NOMO-1 (cell line): ENCODE results near the gene PATE3.

Experiments used
- DNase-seq, 2 experiments: peaks; one replicate each; lab custom pipeline; 2025; ENCODE audit not compliant: unreplicated experiment in 2 of 2; lab: John Stamatoyannopoulos, UW

PATE3 gene, protein sequence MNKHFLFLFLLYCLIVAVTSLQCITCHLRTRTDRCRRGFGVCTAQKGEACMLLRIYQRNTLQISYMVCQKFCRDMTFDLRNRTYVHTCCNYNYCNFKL

DNA sequence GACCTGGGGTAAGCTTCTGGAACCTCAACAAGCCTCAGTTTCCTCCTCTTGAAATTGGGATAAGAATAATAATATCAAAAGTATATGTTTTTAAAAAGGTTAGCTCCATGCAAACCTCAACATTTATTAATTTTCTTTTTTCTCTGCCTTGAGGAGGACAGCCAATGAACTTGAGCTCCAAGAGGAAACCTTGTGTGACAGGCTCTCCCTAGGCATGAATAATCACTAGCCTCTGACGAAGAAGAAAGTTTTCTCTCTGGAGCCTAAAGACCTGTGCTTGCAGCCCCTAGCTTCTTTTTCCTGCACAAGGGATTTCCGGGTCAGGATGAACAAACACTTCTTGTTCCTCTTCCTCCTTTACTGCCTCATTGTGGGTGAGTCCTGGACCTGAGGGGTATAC, at the start of gene PATE3:
Gene PATE3 (plus strand): TSS at position 301 of the 400 bp plus-strand sequence. CDS start 25 bp downstream, at position 326.
- peak in 1 of 2 experiments; percentile 5 for DNase-seq

DNA sequence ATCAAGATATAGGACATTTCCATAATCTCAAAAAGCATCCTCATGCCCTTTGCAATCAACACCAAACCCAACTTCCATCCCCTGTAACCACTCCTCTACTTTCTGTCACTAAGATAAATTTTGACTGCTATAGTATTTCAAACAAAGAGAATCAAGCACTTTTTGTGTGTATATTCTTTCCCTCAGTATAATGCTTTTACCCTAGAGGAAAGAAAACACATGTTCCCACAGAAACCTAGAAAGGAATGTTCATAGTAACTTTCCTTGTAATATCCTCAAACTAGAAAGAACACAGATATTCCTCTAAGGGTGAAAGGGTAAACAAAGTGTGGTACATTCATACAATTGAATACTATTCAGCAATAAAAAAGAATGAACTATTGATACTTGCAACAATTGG, 47.3 kb upstream of the PATE3 start:
- DNase-seq: no peak

DNA sequence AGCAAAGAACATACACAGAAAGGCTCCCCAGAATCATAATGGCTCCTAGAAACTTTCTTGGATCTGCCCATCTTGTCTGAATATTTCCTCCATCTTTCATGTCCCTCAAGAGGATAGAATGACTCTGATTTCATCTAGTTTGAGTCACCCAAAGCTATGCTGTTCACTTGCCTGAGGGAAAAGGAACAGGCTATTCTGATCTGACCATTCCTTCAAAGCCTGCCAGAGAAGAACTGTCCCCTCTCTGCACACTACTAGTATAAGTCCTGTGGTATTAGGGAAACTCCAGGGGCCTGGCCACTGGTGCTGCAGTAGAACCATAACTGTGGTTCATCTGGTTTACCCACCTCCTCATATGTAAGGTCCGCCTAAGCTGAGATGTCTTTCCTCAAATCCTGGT, 44.2 kb upstream of the PATE3 start:
- DNase-seq: no peak

DNA sequence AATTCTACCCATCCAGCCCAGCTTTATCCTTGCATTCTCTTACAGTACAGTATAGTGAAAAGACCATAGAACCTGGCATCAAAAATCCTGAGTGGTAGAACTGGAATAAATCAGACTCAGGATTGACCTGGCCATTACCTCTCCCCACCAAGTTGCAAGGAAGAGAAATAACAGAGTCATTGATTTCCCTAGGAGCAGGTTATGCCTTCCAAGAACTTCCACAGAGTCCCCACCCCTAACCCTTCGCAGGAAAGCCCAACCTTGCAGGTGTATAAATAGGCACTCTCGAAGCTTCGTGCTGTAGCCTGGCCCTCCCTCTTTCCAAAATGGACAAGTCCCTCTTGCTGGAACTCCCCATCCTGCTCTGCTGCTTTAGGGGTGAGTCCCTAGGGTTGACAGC, 41.9 kb upstream of the PATE3 start, which contains the start of gene PATE1:
Gene PATE1 (plus strand): TSS at position 301 of the 400 bp plus-strand sequence. CDS start 26 bp downstream, at position 327.
- DNase-seq: no peak

DNA sequence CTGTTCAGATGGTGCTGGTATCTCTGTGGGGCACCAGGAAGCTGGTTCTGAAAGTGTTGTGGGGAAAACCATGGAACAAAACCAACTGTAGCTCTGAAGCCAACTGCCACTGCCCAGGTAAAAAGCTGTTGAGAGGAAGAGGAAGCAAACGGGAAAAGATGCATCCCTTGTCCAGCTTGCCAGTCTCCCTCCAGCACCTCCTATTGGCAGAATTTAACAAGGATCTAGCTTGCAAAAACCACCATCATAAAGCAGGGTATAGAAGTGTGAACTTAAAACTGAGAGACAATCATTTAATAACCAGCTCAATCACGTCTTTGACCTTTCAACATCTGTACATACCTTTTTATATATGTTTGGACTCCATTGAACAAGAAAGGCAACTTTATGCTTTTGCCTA, 37.3 kb upstream of the PATE3 start:
- DNase-seq: no peak

DNA sequence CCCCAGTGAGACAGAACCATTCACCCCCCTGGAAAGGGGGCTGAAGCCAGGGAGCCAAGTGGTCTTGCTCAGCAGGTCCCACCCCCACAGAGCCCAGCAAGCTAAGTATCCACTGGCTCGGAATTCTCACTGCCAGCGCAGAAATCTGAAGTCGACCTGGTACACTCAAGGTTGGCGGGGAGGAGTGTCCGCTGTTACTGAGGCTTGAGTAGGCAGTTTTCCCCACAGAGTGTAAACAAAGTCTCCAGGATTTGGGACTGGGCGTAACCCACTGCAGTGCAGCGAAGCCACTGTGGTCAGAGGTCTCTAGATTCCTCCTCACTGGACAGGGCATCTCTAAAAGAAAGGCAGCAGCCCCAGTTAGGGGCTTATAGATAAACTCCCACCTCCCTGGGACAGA, 31.9 kb upstream of the PATE3 start:
- DNase-seq: no peak

DNA sequence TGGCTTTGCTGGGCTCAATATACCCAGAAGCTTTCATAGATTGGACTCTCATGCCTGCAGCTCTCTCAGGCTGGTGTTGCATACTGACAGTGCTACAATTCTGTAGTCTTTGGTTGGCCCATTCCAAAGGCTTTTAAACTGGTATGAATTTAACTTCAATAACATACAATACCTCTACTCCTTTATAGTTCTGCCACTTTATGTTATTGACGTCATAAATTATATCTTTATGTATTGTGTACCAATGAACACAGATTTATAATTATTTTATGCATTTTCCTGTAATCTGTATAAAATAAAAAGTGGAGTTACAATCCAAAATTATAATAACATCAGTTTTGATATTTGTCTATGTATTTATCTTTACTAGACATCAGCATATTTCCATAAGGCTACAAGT, 25.5 kb upstream of the PATE3 start:
- DNase-seq: no peak

DNA sequence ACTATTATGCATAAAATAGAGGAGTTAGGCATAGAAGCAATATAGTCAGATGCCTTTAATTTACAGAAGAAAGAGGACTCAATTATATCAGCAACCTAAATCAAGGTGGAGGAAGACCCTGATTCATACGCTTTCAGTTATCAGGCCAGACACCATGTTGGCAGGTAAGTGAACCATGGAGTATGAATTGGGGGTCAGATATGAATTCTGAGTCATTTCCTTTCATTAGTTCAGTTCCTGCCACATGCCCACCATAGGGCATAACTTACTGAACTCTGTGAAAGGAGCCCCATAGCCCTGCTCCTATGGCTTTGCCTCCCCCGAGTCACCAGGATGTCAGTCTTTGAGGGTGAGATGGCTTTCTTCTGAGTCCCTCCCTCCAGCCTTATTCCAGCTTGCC, 24.4 kb upstream of the PATE3 start:
- no peak for DNase-seq

DNA sequence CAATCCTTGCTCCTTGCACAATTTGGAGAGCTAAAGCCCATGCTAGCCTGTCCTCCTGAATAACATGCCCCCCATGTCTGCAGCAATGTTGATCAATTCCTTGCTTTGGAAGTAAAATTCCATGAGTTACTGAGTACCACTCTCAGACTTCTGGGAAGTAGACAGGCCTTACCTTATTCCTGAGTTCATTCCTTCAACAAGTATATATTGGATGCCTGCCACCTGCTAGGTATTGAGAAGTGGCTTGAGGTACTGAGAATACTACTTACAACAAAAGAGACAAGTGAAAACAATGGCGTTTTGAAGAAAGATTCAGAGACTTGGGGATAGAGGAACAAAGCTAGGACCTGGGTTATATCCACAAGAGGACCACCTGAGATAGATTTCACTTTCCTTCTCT, 21.7 kb upstream of the PATE3 start:
- no peak for DNase-seq

DNA sequence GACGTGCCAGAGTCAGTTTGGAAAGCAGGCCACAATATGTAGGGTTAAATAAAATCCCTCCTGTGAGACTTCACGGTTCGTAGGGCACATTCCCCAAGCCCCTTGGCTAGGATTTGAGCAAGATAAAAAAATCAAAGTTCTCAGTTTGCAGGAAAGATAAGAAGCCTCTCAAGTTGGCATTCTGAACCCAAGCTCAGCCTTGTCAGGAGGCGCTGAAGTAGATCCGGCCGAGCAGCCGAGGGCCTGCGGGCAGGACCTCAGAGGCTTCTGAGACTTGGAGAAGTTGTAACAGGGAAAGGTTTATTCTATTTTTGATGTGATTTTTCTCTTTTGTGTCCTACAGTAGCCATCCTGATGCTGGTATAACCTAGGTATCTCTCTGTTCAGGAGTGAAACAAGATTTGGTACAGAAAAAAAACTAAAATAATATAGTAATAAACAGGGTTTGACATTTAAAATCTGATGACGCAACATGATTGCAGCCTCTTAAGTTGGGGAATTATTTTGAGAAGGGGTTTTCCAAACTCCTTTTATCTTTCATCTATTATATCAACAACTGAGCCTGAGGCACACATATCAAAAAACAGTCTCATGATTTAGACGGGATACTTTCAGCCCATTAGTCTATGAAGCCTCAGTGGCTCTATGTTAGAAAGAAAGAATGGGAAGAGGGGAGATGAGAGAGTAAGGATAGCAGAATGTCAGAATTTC, 19.4 kb upstream of the PATE3 start:
- DNase-seq: no peak

DNA sequence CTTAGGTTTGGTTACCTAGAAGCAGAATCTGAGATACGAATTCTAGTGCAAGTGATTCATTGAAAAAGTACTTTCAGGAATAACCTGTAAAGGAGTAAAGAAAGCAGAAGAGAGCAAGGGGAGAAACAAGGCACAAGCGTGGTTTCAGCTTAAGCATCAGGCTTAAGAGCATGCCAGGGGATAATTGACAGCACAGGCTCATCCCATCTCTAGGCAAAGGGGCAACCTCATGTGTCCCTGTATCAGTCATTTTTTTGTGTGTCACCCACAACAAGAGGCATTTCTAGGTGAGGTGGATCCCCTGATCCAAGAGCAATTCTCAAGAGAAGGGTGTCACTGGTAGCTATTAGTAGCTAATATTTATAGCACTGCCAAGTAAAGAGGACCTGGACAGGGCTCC, 17.3 kb upstream of the PATE3 start:
- DNase-seq: no peak

DNA sequence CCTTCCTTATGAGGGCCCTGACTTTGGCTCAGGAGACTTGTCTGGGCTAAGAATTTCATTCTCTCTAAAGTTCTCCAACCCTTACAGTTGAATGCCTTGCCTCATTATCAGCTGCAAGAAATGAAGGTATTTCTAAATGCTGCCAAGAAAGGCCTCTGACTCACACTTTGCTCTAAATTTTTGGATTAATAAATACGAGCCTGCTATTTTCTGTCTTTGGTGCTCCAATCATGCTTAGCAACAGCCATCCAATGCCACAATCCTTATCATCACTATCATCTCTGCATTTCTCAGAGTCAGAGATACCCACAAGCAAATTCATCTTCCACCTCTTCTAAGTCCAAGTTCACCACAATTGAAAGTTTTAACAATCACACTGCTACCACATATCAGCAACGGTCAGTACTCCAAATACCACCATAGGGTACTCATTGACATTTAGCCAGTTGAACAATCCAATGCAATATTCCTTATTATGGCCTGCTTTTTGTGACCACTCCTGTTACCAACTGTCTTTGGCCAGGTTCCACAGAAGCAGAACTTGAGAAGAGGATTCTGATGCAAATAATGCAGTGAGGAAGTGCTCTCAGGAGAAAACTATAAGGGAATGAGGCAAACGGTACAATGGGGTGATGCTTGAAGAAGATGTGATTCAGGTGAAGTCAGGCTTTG, 15.0 kb upstream of the PATE3 start:
- no peak for DNase-seq

DNA sequence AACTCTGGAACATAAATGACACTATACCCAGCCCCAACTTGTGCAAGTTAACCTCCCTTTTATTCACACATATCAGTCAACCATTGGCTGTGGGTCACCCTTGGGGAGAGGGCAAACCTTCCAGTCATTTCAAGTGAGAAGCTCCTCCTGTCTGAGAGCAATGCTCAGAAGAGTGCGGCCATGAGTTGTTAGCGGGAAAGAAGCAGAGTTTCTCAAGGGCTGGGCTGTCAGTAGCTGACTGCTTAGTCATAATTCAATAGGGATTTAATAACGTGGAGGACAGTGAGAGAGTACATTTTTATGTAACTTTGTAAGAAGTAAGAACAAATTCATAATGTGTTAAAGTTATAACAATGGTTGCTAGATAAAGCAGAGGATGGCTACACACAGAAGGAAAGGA, 14.4 kb upstream of the PATE3 start:
- no peak for DNase-seq

DNA sequence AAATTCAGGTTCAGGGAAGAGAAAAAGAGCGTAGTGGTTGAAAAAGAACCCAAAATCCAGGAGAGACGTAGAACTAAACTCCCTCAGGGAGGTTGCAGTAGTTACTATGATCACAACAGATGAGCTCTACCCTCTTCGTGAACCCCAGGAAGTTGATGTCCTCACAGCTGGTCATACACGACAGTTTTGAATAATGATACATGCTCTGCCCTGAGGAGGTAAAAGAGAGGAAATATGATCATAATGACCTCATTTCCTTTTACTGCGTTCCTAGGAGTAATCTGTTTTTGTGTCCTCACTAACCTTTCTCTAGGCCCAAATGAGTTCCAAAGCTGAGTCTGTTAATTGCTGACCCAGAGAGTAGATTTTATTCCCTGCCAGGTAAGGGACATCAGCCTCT, 10.6 kb upstream of the PATE3 start:
- DNase-seq: no peak

DNA sequence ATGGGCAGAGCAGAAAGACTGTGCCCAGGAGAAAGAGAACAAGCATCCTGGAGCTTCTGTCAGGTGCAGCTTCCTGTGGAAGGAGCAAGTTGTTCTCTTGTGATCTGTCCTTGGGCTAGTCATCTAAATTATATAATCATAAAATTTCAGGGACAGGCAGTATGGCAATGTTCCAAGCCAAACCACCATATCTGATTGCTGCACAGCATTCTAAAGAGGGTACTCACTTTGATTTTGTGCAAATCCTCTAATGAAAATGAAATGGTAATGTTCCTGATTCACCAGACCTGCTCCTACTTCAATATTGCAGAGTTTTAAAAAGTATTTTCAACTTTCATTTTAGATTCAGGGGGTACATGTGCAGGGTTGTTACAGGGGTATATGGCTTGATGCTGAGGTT, 9.2 kb upstream of the PATE3 start, which contains the start of gene PATE2:
Gene PATE2 (minus strand): TSS at position 101 of the 400 bp plus-strand sequence. CDS start 55 bp downstream, at position 46.
- no peak for DNase-seq

DNA sequence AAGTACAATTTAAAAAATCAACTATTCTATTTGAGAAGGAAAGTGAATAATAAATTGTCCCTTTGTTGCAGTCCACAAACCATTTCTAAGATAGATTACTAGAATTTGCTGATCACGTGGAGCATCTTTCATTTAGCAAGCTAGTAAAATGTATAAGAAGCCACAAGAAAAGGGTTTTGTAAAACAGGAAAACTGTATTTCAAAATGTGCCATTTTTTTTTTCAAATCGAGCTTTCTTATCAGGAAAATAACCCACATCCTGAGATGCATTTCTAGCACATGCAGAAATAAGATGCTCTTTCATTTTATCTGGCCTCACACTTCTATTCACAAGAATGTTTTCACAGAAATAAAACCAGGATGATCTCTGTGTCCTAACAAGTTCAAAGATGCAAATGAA, 3.2 kb upstream of the PATE3 start:
- no peak for DNase-seq

DNA sequence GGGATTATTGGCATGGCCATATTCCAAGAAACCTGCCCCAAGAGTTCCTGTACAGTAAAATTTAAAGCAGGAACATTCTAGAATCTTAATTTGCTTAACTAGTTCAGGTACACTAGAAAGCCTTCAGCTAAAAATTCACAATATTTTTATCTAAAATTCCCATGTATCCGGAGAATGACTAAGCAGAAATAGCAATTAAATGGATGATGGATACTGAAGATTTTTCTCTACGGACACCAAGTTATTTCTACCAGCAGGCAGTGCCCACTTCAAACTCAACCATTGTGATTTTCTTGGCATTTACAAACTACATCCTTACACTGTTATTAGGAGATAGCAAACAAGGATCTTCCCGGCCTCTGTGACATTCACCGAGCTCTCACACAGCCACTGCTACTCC, 2.9 kb downstream of the PATE3 start:
- no peak for DNase-seq

DNA sequence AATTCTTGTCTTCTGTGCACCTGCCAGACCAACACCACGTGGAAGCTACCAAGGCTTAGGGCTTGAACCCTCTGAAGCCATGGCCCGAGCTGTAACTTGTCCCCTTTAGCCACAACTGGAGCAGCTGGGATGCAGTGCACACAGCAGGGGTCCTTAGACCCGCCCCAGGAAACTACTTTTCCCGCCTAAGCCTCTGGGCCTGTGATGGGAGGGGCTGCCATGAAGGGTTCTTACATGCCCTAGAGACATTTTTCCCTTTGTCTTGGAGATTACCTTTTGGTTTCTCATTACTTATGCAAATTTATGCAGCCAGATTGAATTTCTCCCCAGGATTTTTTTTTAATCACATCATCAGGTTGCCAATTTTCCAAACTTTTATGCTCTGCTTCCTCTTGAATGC, 9.7 kb downstream of the PATE3 start:
- DNase-seq: no peak

DNA sequence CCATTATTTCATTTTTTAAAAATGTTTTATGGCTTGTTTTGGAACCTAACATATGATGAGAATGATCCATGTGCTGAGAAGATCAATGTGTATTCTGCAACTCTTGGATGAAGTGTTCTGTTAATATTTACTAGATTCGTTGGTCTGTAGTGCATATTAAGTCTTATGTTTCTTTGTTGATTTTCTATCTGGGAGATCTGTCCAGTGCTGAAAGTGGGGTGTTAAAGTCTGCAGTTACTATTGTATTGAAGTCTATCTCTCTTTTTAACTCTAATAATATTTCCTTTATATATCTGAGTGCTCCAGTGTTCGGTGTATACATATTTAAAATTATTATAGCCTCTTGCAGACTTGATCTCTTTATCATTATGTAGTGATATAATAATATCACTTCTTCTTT, 11.9 kb downstream of the PATE3 start:
- DNase-seq: no peak

DNA sequence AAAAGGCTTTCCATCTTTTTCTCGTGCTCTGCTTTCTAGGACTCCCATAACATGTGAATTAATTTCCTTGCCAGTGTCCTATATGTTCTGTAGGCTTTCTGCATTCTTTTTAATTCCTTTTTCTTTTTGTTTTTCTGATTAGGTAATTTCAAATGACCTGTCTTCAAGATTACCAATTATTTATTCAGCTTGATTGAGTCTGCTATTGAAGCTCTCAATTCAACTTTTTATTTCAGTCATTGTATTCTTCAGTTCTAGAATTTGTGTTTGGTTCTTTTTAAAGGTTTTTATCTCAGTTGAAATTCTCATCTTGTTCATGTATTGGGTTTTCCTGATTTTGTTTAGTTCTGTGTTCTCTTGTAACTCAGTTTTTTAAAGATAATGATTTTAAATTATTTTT, 14.5 kb downstream of the PATE3 start:
- DNase-seq: no peak

DNA sequence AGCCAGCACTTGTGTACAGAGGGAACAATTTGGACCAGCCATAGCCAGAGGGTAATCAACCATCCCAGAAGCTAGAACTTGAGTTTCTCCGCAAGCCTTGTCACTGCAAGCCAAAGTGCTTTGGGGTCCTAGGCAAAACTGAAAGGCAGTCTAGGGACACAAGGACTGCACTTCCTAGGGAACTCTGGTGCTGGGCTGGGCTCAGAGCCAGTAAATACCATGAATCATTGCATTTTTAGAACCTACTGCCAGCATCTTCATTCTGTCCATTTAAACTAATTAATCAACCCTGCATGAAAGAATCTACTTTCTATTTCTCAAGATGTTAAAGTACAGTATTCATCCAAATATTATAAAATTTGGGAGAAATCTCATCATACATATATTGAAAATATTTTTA, 20.0 kb downstream of the PATE3 start:
- no peak for DNase-seq

DNA sequence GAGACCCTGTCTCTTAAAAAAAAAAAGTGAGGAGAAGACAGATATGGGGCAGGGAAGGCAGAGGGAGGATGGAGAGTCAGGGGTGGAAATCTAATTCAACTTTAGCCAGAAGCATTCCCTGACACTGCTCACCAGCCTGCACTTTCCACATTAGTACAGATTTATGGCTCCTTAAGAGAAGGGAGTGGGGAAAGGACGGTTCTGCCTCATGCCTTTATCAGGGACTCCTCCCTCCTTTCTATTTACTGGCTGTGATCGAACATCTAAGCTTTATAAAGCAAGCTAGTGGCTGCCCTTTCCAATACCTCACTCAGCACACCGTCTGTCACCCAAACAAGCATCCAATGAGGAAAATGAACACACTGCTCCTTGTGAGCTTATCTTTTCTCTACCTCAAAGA, 45.1 kb downstream of the PATE3 start, which contains the start of gene PATE4:
Gene PATE4 (plus strand): TSS at position 301 of the 400 bp plus-strand sequence. CDS start 44 bp downstream, at position 345.
- DNase-seq: no peak
